ENCODE measurements around the gene BCL11A. TPM values are rescaled to one million over a fixed set of nuclear protein-coding genes. Genes with fewer than 3 reads are reported as not detected.

The BCL11A gene
- total RNA-seq, 2 experiments from 2014 or later, result not detected

GRCh38 chr2:60406192-60406591 is 147.3 kb downstream of the BCL11A start:
- ChIA-PET POLR2A (no interaction called here), CTCF (no interaction called here)
- Mint-ChIP-seq H3K4me3 (no peak overlapping the region), H3K4me1 (no peaks in the 10 kb centered on the region), H3K9me3 (no peaks in the 10 kb centered on the region), H3K27ac (no peak overlapping the region), H3K36me3 (ENCODE audit: low read depth) (no peaks in the 10 kb centered on the region), H3K27me3 (peaks cover 7% of the 10 kb centered on the region)
- no peak for DNase-seq

GRCh38 chr2:60405271-60405919 is 148.1 kb downstream of the BCL11A start:
- POLR2A ChIA-PET, result no interaction called here

More at GRCh38 chr2:60405271-60405919, 148.1 kb downstream of the BCL11A start:
- Mint-ChIP-seq H3K27ac (no peak overlapping the region), H3K27me3 (peaks cover 5% of the 10 kb centered on the region), H3K9me3 (no peaks in the 10 kb centered on the region), H3K4me1 (no peaks in the 10 kb centered on the region), H3K36me3 (ENCODE audit: low read depth) (no peaks in the 10 kb centered on the region), H3K4me3 (no peak overlapping the region)
- no peak for DNase-seq
- CTCF ChIA-PET, result no interaction called here

Other genes with a start within 250 kb of the BCL11A start
- gene PAPOLG, start 202.6 kb upstream of the BCL11A start, total RNA-seq, result 10 to 100 TPM; 21.1 to 23.6 TPM